Measurements from ENCODE around the gene PCNX2. TPM values are rescaled to one million over a fixed set of nuclear protein-coding genes. Genes with fewer than 3 reads are reported as not detected.

Gene PCNX2
- polyA plus RNA-seq, 3 donors: 0.29 to 7.9 (median 0.62) TPM

DNA sequence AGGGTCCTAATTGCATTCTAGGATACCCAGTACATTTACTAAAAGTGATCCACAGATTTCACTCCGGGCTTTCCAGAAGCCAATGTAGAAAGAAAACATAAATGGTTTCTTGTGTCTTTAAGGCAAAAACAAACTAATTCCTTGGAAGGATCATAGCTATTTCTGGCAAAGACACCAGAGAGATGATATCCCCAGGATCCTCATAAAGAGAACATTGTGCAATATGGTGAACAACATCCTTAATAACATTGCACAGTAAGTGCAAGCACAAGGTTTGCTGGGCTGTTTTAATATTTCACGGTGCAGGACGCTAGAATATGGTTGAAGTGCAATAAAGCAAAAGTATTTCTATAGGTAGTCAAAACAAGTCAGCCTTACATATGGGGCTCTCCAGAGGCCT is 262.2 kb downstream of the PCNX2 start:
- no peaks in the 10 kb centered on the region for H3K4me1 Mint-ChIP-seq
- Histone ChIP-seq H3K79me2 (ENCODE audit: insufficient read depth, low read length) (no peaks in the 10 kb centered on the region), H3K4me1 (ENCODE audit: control insufficient read depth in 1 of 2, insufficient read depth in 2 of 2, low read length in 2 of 2) (no peaks in the 10 kb centered on the region), H4K20me1 (ENCODE audit: insufficient read depth, low read length) (no peaks in the 10 kb centered on the region), H3K36me3 (replicated peaks in 1 of 2; ENCODE audit: control insufficient read depth in 1 of 2, insufficient read depth in 2 of 2, low read length in 2 of 2) (no peaks in the 10 kb centered on the region), H3K9me3 (replicated peaks in 1 of 2; ENCODE audit: control insufficient read depth in 1 of 2, insufficient read depth in 1 of 2, low read length in 2 of 2) (no peaks in the 10 kb centered on the region), H3K27me3 (ENCODE audit: control insufficient read depth in 2 of 2, insufficient read depth in 2 of 2, low read length in 2 of 2) (no peaks in the 10 kb centered on the region), H3K27ac (ENCODE audit: low read depth in 1 of 2, low read length in 2 of 2) (no peak overlapping the region), H2AFZ (ENCODE audit: insufficient read depth, low read depth, low read length, poor library complexity, severe bottlenecking) (no peak overlapping the region), H3K9ac (ENCODE audit: insufficient read depth, low read length, poor library complexity, severe bottlenecking) (no peak overlapping the region), H3K4me3 (replicated peaks in 1 of 3; ENCODE audit: low read depth in 2 of 3, low read length in 3 of 3) (no peak overlapping the region), H3K4me2 (replicated peaks; ENCODE audit: extremely low read depth, low read length, poor library complexity, severe bottlenecking) (no peak overlapping the region)
- peaks cover 0 to 3% of the 10 kb centered on the region in 2 donors for H3K36me3 Mint-ChIP-seq
- intact Hi-C loops (cut with micrococcal nuclease): no loop called here
- no peak for DNase-seq
- H3K4me3 Mint-ChIP-seq: no peak overlapping the region
- no peak overlapping the region for H3K27ac Mint-ChIP-seq
- H3K9me3 Mint-ChIP-seq: peaks cover 0 to 3% (median 0%) of the 10 kb centered on the region in 7 donors
- TF ChIP-seq, protein P1, sequence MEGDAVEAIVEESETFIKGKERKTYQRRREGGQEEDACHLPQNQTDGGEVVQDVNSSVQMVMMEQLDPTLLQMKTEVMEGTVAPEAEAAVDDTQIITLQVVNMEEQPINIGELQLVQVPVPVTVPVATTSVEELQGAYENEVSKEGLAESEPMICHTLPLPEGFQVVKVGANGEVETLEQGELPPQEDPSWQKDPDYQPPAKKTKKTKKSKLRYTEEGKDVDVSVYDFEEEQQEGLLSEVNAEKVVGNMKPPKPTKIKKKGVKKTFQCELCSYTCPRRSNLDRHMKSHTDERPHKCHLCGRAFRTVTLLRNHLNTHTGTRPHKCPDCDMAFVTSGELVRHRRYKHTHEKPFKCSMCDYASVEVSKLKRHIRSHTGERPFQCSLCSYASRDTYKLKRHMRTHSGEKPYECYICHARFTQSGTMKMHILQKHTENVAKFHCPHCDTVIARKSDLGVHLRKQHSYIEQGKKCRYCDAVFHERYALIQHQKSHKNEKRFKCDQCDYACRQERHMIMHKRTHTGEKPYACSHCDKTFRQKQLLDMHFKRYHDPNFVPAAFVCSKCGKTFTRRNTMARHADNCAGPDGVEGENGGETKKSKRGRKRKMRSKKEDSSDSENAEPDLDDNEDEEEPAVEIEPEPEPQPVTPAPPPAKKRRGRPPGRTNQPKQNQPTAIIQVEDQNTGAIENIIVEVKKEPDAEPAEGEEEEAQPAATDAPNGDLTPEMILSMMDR (IDR thresholded peaks at IDR 0.05): no peak
- no CpG with 5 or more reads among the region's 3 CpGs for WGBS (ENCODE audit: insufficient coverage)
- no peaks in the 10 kb centered on the region for H3K27me3 Mint-ChIP-seq (ENCODE audit: low read depth in 3 of 3)

DNA sequence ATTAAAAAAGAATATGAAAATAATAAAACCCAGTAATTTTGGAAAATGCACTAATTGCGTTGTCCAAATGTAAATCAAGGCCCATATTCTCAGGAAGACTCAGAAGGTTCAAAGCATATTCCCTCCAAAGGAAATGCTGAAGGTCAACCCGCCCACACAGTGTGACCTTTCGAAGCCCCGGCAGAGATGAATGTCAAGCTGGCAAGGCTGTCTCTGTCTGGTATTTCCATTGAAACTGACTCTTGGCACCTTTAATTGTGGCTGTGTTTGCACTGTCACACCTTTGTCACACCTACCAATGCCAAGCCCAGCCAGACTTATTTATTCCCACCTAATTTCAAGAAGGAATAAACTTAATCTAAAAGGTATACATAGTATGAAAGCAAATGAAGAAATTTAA is 262.6 kb downstream of the PCNX2 start:
- no peaks in the 10 kb centered on the region for H3K27me3 ChIP-seq (ENCODE audit: control insufficient read depth in 2 of 2, insufficient read depth in 2 of 2, low read length in 2 of 2)
- H3K4me3 ChIP-seq (replicated peaks in 1 of 3; ENCODE audit: low read depth in 2 of 3, low read length in 3 of 3): no peak overlapping the region
- no peaks in the 10 kb centered on the region for H3K9me3 ChIP-seq (replicated peaks in 1 of 2; ENCODE audit: control insufficient read depth in 1 of 2, insufficient read depth in 1 of 2, low read length in 2 of 2)
- no peak overlapping the region for H3K27ac ChIP-seq (ENCODE audit: low read depth in 1 of 2, low read length in 2 of 2)
- no peak overlapping the region for H2AFZ ChIP-seq (ENCODE audit: insufficient read depth, low read depth, low read length, poor library complexity, severe bottlenecking)
- Mint-ChIP-seq H3K9me3 (peaks cover 0 to 3% (median 0%) of the 10 kb centered on the region in 7 donors), H3K36me3 (peaks cover 0 to 3% of the 10 kb centered on the region in 2 donors), H3K4me3 (no peak overlapping the region), H3K27me3 (ENCODE audit: low read depth in 3 of 3) (no peaks in the 10 kb centered on the region), H3K4me1 (no peaks in the 10 kb centered on the region), H3K27ac (no peak overlapping the region)
- WGBS (ENCODE audit: insufficient coverage): 100% methylated on average over 4 of the region's 4 CpGs
- H3K36me3 ChIP-seq (replicated peaks in 1 of 2; ENCODE audit: control insufficient read depth in 1 of 2, insufficient read depth in 2 of 2, low read length in 2 of 2): no peaks in the 10 kb centered on the region
- H3K4me2 ChIP-seq (replicated peaks; ENCODE audit: extremely low read depth, low read length, poor library complexity, severe bottlenecking): no peak overlapping the region
- H3K4me1 ChIP-seq (ENCODE audit: control insufficient read depth in 1 of 2, insufficient read depth in 2 of 2, low read length in 2 of 2): no peaks in the 10 kb centered on the region
- no peak overlapping the region for H3K9ac ChIP-seq (ENCODE audit: insufficient read depth, low read length, poor library complexity, severe bottlenecking)
- DNase-seq: no peak
- intact Hi-C loops (cut with micrococcal nuclease): no loop called here
- H3K79me2 ChIP-seq (ENCODE audit: insufficient read depth, low read length): no peaks in the 10 kb centered on the region
- TF ChIP-seq, protein P1 (IDR thresholded peaks at IDR 0.05): no peak
- H4K20me1 ChIP-seq (ENCODE audit: insufficient read depth, low read length): no peaks in the 10 kb centered on the region

Data from CD14-positive monocyte (primary cell).